HG03460 (cell line): Measurements from ENCODE around the gene LSR.

Experiments
- ATAC-seq: cut with Tn5 transposase; IDR thresholded peaks from one replicate; pipeline ENCODE4 v1.9.1; 2021; ENCODE audit not compliant: unreplicated experiment

The LSR gene

GRCh38 chr19:35298561-35298972 is 49.8 kb downstream of the LSR start:
- ATAC-seq, result no peak

DNA sequence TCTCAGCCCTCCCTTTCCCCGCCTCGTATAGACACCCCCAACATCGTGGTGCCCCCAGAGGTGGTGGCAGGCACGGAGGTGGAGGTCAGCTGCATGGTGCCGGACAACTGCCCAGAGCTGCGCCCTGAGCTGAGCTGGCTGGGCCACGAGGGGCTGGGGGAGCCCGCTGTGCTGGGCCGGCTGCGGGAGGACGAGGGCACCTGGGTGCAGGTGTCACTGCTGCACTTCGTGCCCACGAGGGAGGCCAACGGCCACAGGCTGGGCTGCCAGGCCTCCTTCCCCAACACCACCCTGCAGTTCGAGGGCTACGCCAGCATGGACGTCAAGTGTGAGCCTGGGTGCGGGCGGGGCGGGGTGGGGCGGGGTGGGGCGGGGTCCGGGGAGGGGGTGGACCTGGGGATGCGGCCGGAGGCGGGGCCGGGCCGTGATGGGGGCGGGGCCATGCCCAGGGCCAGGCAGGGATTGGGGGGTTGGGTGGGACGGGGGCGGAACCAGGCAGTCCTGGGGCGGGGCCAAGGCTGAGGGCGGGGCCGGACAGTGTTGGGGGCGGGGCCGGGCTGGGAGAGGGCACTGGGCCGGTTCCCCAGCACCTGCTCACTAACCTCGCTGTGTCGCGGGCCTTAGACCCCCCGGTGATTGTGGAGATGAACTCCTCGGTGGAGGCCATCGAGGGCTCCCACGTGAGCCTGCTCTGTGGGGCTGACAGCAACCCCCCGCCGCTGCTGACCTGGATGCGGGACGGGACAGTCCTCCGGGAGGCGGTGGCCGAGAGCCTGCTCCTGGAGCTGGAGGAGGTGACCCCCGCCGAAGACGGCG is 50.9 kb downstream of the LSR start:
- no peak for ATAC-seq

- no peak for ATAC-seq
Observed at GRCh38 chr19:35300339-35300649, 51.5 kb downstream of the LSR start.

- no peak for ATAC-seq
Observed at GRCh38 chr19:35301961-35302360, 53.2 kb downstream of the LSR start.

- no peak for ATAC-seq
Observed at GRCh38 chr19:35302446-35302845, 53.6 kb downstream of the LSR start.

GRCh38 chr19:35303357-35303915 is 54.6 kb downstream of the LSR start:
- no peak for ATAC-seq

DNA sequence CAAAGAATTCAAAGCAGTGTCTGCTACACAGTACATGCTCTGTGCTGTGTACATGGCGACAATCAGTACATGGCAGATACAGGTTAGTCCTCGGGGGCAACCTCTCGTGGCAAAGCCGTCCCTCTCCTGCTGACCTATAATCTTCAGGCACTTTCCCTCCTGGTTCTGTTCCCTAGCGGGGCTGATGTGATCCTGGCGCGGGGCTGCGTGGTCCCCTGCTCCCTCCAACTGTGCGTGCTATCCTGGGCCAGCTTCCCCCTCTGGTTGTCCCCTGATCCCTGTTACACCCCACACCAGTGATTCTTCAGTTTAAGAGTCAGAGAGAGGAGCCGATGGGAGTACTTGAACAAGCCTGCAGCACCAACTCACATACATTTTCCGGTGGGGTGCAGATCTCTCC is 55.2 kb downstream of the LSR start:
- ATAC-seq, result no peak

GRCh38 chr19:35305181-35305580 is 56.4 kb downstream of the LSR start:
- ATAC-seq, result no peak

- no peak for ATAC-seq
Observed at GRCh38 chr19:35306473-35307246, 57.9 kb downstream of the LSR start.

- ATAC-seq, result no peak
Observed at GRCh38 chr19:35307931-35308330, 59.1 kb downstream of the LSR start.

DNA sequence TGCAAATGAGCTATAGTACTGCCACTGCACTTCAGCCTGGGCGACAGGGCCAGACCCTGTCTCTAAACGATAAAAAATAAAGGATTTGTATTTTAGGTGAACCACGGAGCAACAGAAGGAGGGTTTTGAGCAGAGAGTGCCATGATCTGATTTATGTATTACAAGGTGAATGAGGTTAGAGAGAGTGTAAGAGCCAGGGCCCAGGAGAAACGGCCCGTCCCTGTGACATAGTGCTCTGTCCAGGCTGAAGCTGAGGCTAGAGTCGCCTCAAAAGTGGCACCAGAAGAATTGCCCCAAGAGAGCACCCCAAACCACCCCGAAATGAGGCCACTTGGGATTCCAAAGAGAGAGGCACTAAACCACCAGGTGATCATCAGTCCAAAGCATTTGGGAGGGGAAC is 60.1 kb downstream of the LSR start:
- no peak for ATAC-seq

DNA sequence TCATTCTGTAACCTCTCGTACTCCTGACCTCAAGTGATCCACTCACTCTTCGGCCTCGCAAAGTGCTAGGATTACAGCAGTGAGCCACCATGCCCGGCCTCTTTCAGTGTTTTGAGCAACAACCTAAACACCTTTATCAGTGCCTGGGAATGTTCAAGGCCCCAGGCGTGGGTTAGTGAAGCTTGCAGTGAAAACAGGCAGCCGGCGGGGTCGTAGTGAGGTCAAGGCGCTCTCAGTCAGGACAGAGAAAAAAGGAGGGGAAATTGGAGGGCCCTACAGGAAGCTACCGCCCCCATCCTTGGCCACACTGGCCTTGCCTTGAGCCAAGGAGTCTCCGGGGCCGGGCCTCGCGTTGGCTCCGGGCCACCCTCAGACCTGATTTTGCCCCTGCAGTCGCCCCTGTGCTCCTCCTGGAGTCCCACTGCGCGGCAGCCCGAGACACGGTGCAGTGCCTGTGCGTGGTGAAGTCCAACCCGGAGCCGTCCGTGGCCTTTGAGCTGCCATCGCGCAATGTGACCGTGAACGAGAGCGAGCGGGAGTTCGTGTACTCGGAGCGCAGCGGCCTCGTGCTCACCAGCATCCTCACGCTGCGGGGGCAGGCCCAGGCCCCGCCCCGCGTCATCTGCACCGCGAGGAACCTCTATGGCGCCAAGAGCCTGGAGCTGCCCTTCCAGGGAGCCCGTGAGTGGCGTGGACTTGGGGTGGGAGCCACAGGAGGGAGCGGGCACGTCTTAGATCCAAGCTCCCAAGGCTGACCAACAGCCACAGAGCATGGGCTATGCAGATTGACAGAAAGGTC is 60.9 kb downstream of the LSR start:
- no peak for ATAC-seq

DNA sequence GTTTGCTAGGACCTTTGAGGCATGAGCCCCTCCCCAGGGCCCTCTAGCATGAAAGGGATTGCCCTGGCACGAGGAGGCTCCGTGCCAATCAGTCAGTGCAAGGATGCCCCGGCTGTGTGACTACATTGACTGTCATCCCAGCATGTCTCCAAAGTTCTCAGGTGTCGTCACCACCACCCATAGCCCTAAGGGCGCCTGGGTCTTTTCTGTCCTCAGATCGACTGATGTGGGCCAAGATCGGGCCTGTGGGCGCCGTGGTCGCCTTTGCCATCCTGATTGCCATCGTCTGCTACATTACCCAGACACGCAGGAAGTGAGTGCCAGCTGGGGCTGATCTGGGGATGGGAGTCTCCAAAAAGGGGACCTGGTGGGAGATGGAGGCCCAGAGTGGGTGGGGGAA is 61.5 kb downstream of the LSR start:
- no peak for ATAC-seq

DNA sequence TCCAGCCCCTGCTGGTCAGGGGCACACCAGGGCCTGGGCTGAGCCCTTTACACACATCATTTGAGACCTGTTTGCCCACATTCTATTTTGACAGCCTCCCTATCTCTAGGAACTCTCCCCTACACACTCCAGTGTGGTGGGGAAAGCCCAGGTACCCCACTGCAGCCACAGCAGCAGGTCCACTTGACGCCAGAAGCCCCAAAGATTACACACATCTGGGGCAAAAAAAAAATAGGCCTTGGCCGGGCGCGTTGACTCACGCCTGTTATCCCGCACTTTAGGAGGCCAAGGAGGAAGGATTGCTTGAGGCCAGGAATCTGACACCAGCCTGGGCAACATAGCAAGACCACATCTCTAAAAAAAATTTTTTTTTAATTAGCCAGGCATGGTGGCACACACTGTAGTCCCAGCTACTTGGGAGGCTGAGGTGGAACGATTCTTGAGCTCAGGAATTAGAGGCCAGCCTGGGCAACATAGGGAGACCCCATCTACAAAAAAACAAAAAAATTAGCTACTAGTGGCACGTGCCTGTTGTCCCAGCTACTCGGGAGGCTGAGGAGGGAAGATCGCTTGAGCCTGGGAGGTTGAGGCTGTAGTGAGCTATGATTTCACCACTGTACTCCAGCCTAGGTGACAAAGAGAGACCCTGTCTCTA is 62.1 kb downstream of the LSR start:
- ATAC-seq, result no peak

GRCh38 chr19:35311901-35312665 is 63.3 kb downstream of the LSR start:
- no peak for ATAC-seq

DNA sequence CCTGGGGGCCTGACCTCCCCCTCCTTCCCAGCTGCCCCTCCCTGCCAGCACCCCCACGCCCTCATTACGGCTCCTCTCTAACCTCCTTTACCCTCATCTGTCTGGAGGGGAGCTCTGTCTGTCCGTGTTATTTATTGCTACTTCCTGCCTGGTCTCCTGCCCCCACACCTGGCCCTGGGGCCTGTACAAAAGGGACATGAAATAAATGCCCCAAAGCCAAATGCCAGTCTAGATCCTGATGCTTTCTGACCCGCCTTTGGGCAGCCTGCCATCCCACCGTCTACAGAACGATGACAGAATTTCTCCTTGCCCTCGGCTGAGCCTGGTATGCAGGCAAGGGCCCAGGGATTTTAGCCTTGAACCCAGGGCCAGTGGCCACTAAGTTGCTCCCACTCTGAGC is 64.8 kb downstream of the LSR start:
- no peak for ATAC-seq

GRCh38 chr19:35314031-35314430 is 65.2 kb downstream of the LSR start:
- ATAC-seq, result no peak

DNA sequence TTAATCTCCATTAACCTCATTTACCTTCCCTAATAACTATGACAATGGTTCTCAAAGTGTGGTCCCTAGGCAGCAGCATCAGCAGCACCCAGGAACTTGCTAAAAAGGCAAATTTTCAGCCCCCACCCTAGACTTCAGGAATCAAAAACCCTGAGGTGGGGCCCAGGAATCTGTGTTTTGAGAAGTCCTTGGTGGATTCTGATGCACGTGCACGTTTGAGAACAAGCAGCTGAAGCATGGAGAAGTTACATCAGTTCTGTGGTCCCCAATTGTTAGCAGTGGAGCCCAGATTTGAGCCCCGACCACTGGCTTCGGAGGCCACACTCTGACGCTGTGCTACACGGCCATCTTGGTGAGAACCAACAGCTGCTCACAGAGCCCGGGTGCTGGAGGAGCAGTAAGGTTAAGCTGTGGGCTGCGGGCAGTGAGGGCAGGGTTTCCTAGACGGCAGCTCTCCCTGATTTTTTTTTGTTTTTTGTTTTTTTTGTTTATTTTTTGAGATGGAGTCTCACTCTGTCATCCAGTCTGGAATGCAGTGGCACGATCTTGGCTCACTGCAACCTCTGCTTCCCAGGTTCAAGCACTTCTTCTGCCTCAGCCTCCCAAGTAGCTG is 66.2 kb downstream of the LSR start:
- no peak for ATAC-seq

- ATAC-seq, result no peak
Observed at GRCh38 chr19:35315883-35316282, 67.1 kb downstream of the LSR start.

DNA sequence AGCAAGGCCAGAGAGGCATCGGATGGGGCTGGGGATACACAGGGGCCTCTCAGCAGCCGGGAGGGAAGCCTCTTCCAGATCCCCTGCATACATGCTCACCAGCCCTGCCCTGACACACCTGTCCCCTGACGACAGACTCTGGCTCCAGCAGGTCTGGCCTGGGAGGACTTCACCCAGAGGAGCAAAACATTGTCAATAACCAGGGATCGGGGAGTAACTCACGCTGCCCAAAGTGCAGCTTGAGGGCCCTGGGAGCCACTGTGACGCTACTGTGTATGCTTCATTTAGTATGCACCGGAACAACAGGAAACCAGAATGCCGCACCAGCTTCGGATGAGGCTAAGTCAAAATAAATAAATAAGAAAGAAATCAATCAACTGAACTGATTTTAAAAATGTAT is 67.8 kb downstream of the LSR start:
- no peak for ATAC-seq
